Spleen (tissue), 7 donors: ENCODE measurements around the gene EXOSC5.

Source experiments
- POLR2A ChIP-seq, 3 donors: fragments of 450-650 bp; IDR thresholded peaks; one replicate each; pipeline ENCODE4 v1.5.1; 2017; ENCODE audit warnings: antibody characterized with exemption in 3 of 3, mild to moderate bottlenecking in 1 of 3
- POLR2AphosphoS5 ChIP-seq, 3 donors: sonication (generic); formaldehyde crosslinking; IDR thresholded peaks; one replicate each; pipeline ENCODE4 v1.5.1; 2017; ENCODE audit warnings: antibody characterized with exemption in 3 of 3
- TF ChIP-seq, protein P1 (sequence below), 11 experiments: fragments of 200-600 bp in 7 of 11; fragments of 450-650 bp in 4 of 11; sonication (generic) in 4 of 11; IDR thresholded peaks in 8 of 11; conservative IDR thresholded peaks in 3 of 11; 1 replicate in 7 of 11; 2 replicates in 4 of 11; pipeline versions ENCODE4 v1.4.0 to v1.8.0; 2016 to 2021; ENCODE audit warnings: antibody characterized with exemption in 11 of 11, inconsistent platforms in 4 of 11, mild to moderate bottlenecking in 1 of 11
- donor health status: DM: no; HTN: no; CAD: no; lungs with moderate emphysema.
- donor health status: DM: no; HTN: no; CAD: no.
- donor health status: DM: no; HTN: no; CAD: no.

DNA sequence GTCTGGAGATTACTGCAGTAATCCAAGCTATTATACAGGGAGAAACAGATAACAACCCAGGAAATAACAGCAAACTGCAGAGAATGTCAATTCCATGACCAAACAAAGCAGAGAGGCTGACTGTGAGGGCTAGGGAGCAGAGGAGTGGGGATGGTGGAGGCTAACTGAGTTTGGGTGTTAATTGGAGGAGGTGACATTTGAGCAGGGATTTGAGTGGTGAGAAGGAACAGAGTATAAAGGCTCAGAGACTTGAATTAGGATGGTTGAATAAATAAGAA lies 39.5 kb upstream of the EXOSC5 start:
- TF ChIP-seq, protein P1, sequence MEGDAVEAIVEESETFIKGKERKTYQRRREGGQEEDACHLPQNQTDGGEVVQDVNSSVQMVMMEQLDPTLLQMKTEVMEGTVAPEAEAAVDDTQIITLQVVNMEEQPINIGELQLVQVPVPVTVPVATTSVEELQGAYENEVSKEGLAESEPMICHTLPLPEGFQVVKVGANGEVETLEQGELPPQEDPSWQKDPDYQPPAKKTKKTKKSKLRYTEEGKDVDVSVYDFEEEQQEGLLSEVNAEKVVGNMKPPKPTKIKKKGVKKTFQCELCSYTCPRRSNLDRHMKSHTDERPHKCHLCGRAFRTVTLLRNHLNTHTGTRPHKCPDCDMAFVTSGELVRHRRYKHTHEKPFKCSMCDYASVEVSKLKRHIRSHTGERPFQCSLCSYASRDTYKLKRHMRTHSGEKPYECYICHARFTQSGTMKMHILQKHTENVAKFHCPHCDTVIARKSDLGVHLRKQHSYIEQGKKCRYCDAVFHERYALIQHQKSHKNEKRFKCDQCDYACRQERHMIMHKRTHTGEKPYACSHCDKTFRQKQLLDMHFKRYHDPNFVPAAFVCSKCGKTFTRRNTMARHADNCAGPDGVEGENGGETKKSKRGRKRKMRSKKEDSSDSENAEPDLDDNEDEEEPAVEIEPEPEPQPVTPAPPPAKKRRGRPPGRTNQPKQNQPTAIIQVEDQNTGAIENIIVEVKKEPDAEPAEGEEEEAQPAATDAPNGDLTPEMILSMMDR (IDR thresholded peaks at IDR 0.05 in 8 of 11, conservative IDR thresholded peaks at IDR 0.05 in 3 of 11) = no peak
- TF ChIP-seq POLR2A (IDR thresholded peaks at IDR 0.05) = no peak
- no peak for TF ChIP-seq POLR2AphosphoS5 (IDR thresholded peaks at IDR 0.05)
